ENCODE results near the gene NRG3. TPM values are rescaled to one million over a fixed set of nuclear protein-coding genes. Genes with fewer than 3 reads are reported as not detected.

NRG3 gene
- total RNA-seq, 1 donor from 2014 or later, result 0.74 TPM

- TF ChIP-seq, protein P1, sequence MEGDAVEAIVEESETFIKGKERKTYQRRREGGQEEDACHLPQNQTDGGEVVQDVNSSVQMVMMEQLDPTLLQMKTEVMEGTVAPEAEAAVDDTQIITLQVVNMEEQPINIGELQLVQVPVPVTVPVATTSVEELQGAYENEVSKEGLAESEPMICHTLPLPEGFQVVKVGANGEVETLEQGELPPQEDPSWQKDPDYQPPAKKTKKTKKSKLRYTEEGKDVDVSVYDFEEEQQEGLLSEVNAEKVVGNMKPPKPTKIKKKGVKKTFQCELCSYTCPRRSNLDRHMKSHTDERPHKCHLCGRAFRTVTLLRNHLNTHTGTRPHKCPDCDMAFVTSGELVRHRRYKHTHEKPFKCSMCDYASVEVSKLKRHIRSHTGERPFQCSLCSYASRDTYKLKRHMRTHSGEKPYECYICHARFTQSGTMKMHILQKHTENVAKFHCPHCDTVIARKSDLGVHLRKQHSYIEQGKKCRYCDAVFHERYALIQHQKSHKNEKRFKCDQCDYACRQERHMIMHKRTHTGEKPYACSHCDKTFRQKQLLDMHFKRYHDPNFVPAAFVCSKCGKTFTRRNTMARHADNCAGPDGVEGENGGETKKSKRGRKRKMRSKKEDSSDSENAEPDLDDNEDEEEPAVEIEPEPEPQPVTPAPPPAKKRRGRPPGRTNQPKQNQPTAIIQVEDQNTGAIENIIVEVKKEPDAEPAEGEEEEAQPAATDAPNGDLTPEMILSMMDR (IDR thresholded peaks at IDR 0.05; ENCODE audit: unreplicated experiment), result no peak
- Mint-ChIP-seq H3K4me1 (no peaks in the 10 kb centered on the region), H3K4me3 (no peak overlapping the region), H3K36me3 (no peaks in the 10 kb centered on the region), H3K9me3 (no peaks in the 10 kb centered on the region), H3K27ac (no peak overlapping the region), H3K27me3 (ENCODE audit: low read depth) (peaks cover 2% of the 10 kb centered on the region)
- DNase-seq (ENCODE audit: low spot score in 2 of 2, unreplicated experiment in 2 of 2), result no peak
Measured at GRCh38 chr10:82288461-82288881, 413.5 kb downstream of the NRG3 start.

- H3K27me3 Mint-ChIP-seq (ENCODE audit: low read depth), result peaks cover 2% of the 10 kb centered on the region
- H3K4me1 Mint-ChIP-seq, result no peaks in the 10 kb centered on the region
- no peak overlapping the region for H3K4me3 Mint-ChIP-seq
- TF ChIP-seq, protein P1 (IDR thresholded peaks at IDR 0.05; ENCODE audit: unreplicated experiment), result no peak
- H3K9me3 Mint-ChIP-seq, result no peaks in the 10 kb centered on the region
- DNase-seq (ENCODE audit: low spot score in 2 of 2, unreplicated experiment in 2 of 2), result no peak
- no peaks in the 10 kb centered on the region for H3K36me3 Mint-ChIP-seq
- H3K27ac Mint-ChIP-seq, result no peak overlapping the region
Measured at GRCh38 chr10:82289945-82290344, 415.0 kb downstream of the NRG3 start.

DNA sequence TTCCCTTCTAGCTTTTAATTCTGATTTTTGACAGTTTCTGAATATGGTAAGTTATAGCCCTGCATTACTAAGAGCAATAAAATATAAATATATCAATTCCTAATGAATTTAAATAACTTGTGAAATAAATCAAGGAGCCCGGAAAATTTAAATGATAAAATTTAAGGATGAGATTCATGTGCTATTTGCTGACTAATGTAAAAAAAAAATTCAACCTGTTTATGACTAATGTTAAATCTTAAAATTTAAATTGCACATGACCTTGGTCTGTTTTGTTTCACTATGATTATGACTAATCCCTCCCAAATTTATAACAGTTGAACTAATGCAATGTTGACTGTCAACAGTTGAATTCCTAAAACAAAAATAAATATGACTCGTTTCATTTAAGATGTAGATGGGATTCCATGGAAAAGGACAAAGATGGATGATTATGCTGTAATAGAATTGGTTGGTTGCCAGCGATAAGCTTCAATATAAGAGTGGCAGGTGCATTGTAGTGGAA lies 419.9 kb downstream of the NRG3 start:
- Mint-ChIP-seq H3K27ac (no peak overlapping the region), H3K27me3 (ENCODE audit: low read depth) (peaks cover 4% of the 10 kb centered on the region), H3K36me3 (no peaks in the 10 kb centered on the region), H3K9me3 (no peaks in the 10 kb centered on the region), H3K4me3 (no peak overlapping the region), H3K4me1 (no peaks in the 10 kb centered on the region)
- TF ChIP-seq, protein P1 (IDR thresholded peaks at IDR 0.05; ENCODE audit: unreplicated experiment), result no peak
- DNase-seq (ENCODE audit: low spot score in 2 of 2, unreplicated experiment in 2 of 2), result no peak

DNA sequence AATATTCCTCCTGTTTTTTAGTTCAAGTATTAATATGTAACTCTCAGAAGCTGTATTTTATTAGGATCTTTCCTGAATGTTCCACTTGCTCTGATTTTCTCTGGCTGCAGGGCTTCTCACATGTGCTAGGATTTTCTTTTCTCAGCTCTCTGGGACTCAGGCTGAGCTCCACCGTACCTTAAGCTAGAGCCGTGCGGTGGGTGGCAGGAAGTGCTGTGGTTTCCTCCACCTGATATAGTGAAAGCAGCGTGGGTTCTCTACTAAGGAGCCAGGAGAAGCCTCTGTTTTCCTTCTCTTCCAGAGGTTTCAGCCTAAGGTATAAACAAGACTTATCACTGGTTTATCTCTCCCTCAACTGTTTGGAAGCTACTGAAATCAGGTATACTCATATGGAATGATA lies 433.6 kb downstream of the NRG3 start:
- H3K27me3 Mint-ChIP-seq (ENCODE audit: low read depth), result peaks cover 1% of the 10 kb centered on the region
- H3K36me3 Mint-ChIP-seq, result no peaks in the 10 kb centered on the region
- H3K27ac Mint-ChIP-seq, result no peak overlapping the region
- no peak overlapping the region for H3K4me3 Mint-ChIP-seq
- no peaks in the 10 kb centered on the region for H3K4me1 Mint-ChIP-seq
- H3K9me3 Mint-ChIP-seq, result no peaks in the 10 kb centered on the region
- no peak for DNase-seq (ENCODE audit: low spot score in 2 of 2, unreplicated experiment in 2 of 2)
- TF ChIP-seq, protein P1 (IDR thresholded peaks at IDR 0.05; ENCODE audit: unreplicated experiment), result no peak

DNA sequence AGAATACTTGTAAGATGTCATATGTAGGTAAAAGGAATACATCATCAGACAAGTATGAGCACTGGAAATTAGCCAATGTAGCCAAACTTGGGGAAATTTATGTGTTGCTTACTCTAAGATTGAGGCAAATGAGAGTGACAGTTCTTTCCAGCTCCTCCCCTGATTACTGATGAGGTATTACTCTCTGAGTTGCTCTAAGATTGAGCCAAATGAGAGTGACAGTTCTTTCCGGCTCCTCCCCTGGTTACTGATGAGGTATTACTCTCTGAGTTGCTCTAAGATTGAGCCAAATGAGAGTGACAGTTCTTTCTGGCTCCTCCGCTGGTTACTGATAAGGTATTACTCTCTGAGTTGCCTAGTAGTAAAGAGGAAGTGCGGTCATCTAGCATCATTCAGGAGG lies 435.8 kb downstream of the NRG3 start:
- Mint-ChIP-seq H3K9me3 (no peaks in the 10 kb centered on the region), H3K4me1 (no peaks in the 10 kb centered on the region), H3K4me3 (no peak overlapping the region), H3K27ac (no peak overlapping the region), H3K27me3 (ENCODE audit: low read depth) (peaks cover 1% of the 10 kb centered on the region), H3K36me3 (no peaks in the 10 kb centered on the region)
- DNase-seq (ENCODE audit: low spot score in 2 of 2, unreplicated experiment in 2 of 2), result no peak
- TF ChIP-seq, protein P1 (IDR thresholded peaks at IDR 0.05; ENCODE audit: unreplicated experiment), result no peak

GRCh38 chr10:82313401-82313800 lies 438.4 kb downstream of the NRG3 start:
- no peak for DNase-seq (ENCODE audit: low spot score in 2 of 2, unreplicated experiment in 2 of 2)
- TF ChIP-seq, protein P1 (IDR thresholded peaks at IDR 0.05; ENCODE audit: unreplicated experiment), result no peak
- H3K36me3 Mint-ChIP-seq, result no peaks in the 10 kb centered on the region
- H3K27me3 Mint-ChIP-seq (ENCODE audit: low read depth), result peaks cover 6% of the 10 kb centered on the region
- no peak overlapping the region for H3K27ac Mint-ChIP-seq
- H3K9me3 Mint-ChIP-seq, result no peaks in the 10 kb centered on the region
- H3K4me1 Mint-ChIP-seq, result no peaks in the 10 kb centered on the region
- H3K4me3 Mint-ChIP-seq, result no peak overlapping the region

All from mesothelial cell of epicardium (in vitro differentiated cells).